GM12874 (cell line): ENCODE data around the gene RBM10.

Source experiments
- TF ChIP-seq, protein P1 (sequence below): IDR thresholded peaks from 2 replicates; pipeline ENCODE4 v1.5.1; 2011; ENCODE audit warnings: low read depth, mild to moderate bottlenecking, control low read depth, low read length, moderate library complexity; ENCODE audit not compliant: insufficient read depth

RBM10 gene

GRCh38 chrX:47229427-47229826 is 84.4 kb downstream of the RBM10 start:
- TF ChIP-seq, protein P1, sequence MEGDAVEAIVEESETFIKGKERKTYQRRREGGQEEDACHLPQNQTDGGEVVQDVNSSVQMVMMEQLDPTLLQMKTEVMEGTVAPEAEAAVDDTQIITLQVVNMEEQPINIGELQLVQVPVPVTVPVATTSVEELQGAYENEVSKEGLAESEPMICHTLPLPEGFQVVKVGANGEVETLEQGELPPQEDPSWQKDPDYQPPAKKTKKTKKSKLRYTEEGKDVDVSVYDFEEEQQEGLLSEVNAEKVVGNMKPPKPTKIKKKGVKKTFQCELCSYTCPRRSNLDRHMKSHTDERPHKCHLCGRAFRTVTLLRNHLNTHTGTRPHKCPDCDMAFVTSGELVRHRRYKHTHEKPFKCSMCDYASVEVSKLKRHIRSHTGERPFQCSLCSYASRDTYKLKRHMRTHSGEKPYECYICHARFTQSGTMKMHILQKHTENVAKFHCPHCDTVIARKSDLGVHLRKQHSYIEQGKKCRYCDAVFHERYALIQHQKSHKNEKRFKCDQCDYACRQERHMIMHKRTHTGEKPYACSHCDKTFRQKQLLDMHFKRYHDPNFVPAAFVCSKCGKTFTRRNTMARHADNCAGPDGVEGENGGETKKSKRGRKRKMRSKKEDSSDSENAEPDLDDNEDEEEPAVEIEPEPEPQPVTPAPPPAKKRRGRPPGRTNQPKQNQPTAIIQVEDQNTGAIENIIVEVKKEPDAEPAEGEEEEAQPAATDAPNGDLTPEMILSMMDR = no peak

GRCh38 chrX:47230136-47230868 is 85.3 kb downstream of the RBM10 start:
- TF ChIP-seq, protein P1 = no peak

DNA sequence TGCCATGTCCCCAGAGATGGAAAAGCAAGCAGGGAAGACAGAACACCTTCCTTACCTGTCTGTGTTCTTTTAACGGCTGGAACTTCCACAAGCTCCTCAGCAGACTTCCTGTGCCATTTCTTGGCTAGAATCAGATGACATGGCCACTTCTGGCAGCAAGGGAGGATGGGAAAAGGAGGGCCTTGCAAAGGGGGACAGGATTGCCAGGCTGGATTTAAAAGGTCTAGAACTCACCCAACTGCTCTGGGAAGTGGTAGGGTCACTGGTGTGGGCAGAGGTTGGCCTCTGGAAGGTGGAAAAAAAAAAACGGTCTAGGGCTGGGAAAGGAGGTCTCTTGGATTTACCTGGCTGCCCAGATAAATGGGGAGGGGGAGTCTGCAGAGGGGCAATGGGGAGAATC is 86.1 kb downstream of the RBM10 start:
- TF ChIP-seq, protein P1 = no peak

- TF ChIP-seq, protein P1 = no peak
These were observed 87.3 kb downstream of the RBM10 start for GRCh38 chrX:47232197-47232802.

- TF ChIP-seq, protein P1 = no peak
These were observed 87.8 kb downstream of the RBM10 start, which contains the start of gene USP11 for GRCh38 chrX:47232803-47233332. TSS of gene USP11 (plus strand) at chrX:47233009. CDS start at chrX:47233044, 35 bp downstream.

DNA sequence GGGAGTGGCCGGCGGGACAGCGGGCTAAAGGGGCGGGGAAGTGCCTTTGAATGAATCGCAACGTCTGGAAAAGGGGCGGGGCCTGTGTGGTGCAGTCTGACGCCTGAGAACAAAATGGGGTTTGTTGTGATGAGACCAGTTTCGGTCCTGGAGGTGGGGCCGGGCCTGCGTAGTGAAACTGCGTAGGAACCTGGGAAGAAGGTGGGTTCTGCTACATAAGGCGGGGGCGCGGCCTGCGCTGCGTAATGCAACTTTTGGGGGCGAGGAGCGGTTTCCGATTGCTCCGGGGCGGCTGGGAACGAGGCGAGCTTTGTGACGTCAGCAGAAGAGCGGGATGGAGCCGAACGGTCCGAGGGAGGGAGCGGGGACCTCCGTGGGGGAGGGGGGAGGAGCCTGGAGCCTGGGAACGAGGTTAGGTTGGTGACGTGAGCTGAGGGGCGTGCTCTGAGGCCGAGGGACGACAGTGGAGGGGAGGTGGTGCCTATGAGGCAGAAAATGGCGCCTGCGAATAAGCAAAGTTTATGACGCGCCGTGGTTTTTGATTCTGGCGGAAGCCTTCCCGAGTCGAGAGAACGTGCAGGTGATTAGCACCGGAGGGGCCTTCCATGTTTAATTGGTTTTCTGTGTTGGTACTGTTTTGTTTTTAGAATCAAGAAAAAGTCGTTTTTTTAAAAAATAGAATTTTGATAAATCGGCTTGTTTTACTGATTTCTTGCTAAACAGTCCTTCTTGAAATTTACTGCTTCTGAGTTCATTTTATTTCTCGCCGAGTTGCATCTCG is 88.5 kb downstream of the RBM10 start:
- TF ChIP-seq, protein P1 = no peak

- TF ChIP-seq, protein P1 = no peak
These were observed 89.6 kb downstream of the RBM10 start for GRCh38 chrX:47234583-47234982.
